ENCODE data around the gene ASB2. TPM values are rescaled to one million over a fixed set of nuclear protein-coding genes. Genes with fewer than 3 reads are reported as not detected.

ASB2 gene
- total RNA-seq, 1 experiment from 2014 or later = not detected

- BruUV-seq (replicated peaks) = no TSS peak
- Histone ChIP-seq H3K36me3 (ENCODE audit: control insufficient read depth, insufficient read depth, low read length) (no peaks in the 10 kb centered on the region), H3K27me3 (replicated peaks; ENCODE audit: control insufficient read depth, insufficient read depth, low read length) (no peaks in the 10 kb centered on the region), H3K9me3 (no peaks in the 10 kb centered on the region), H3K4me3 (ENCODE audit: low read depth, low read length) (no peak overlapping the region), H3K4me1 (peaks cover 8% of the 10 kb centered on the region; the same call in 1 of the 2 replicates)
- no peaks in the 10 kb centered on the region for H3K36me3 Mint-ChIP-seq (ENCODE audit: insufficient read depth, unreplicated experiment)
- H3K4me3 Mint-ChIP-seq (ENCODE audit: unreplicated experiment) = no peak overlapping the region
- DNase-seq = no peak
- ChIA-PET POLR2A (no interaction called here), CTCF (interaction anchor here (1.0 kb wide), 1 partner anchor 16 kb away, joined by 3 read pairs; no protein-coding TSS in a partner anchor)
- no peak for TF ChIP-seq CTCF (IDR thresholded peaks at IDR 0.05; ENCODE audit: insufficient read depth in 1 of 2, low read depth in 1 of 2, low read length in 1 of 2, severe bottlenecking in 1 of 2, unreplicated experiment in 1 of 2)
- H3K4me1 Mint-ChIP-seq (ENCODE audit: low read depth, unreplicated experiment) = peaks cover 18% of the 10 kb centered on the region
- no peaks in the 10 kb centered on the region for H3K27me3 Mint-ChIP-seq (ENCODE audit: insufficient read depth, unreplicated experiment)
- no peak overlapping the region for H3K27ac Mint-ChIP-seq (ENCODE audit: unreplicated experiment)
- H3K9me3 Mint-ChIP-seq (ENCODE audit: unreplicated experiment) = no peaks in the 10 kb centered on the region
- intact Hi-C loops (cut with micrococcal nuclease; ENCODE audit: unreplicated experiment) = no loop called here
Measured at GRCh38 chr14:94020267-94020666, 43.9 kb upstream of the ASB2 start.

GRCh38 chr14:94019329-94019728, 43.0 kb upstream of the ASB2 start:
- CTCF ChIA-PET = interaction anchor here (1.0 kb wide), 1 partner anchor 17 kb away, joined by 3 read pairs; no protein-coding TSS in a partner anchor
- intact Hi-C loops (cut with micrococcal nuclease; ENCODE audit: unreplicated experiment) = no loop called here
- Mint-ChIP-seq H3K4me3 (ENCODE audit: unreplicated experiment) (no peak overlapping the region), H3K4me1 (ENCODE audit: low read depth, unreplicated experiment) (peaks cover 18% of the 10 kb centered on the region), H3K36me3 (ENCODE audit: insufficient read depth, unreplicated experiment) (no peaks in the 10 kb centered on the region), H3K27me3 (ENCODE audit: insufficient read depth, unreplicated experiment) (peaks cover 3% of the 10 kb centered on the region), H3K9me3 (ENCODE audit: unreplicated experiment) (no peaks in the 10 kb centered on the region), H3K27ac (ENCODE audit: unreplicated experiment) (no peak overlapping the region)
- H3K36me3 ChIP-seq (ENCODE audit: control insufficient read depth, insufficient read depth, low read length) = no peaks in the 10 kb centered on the region
- TF ChIP-seq CTCF (IDR thresholded peaks at IDR 0.05; ENCODE audit: insufficient read depth in 1 of 2, low read depth in 1 of 2, low read length in 1 of 2, severe bottlenecking in 1 of 2, unreplicated experiment in 1 of 2) = no peak
- peaks cover 8% of the 10 kb centered on the region; the same call in 1 of the 2 replicates for H3K4me1 ChIP-seq
- H3K4me3 ChIP-seq (ENCODE audit: low read depth, low read length) = no peak overlapping the region
- peak in 1 of 2 experiments; percentile 34 for DNase-seq
- POLR2A ChIA-PET = no interaction called here
- H3K9me3 ChIP-seq = no peaks in the 10 kb centered on the region
- BruUV-seq (replicated peaks) = no TSS peak
- H3K27me3 ChIP-seq (replicated peaks; ENCODE audit: control insufficient read depth, insufficient read depth, low read length) = no peaks in the 10 kb centered on the region

GRCh38 chr14:94018308-94018707, 41.9 kb upstream of the ASB2 start:
- Mint-ChIP-seq H3K4me3 (ENCODE audit: unreplicated experiment) (no peak overlapping the region), H3K36me3 (ENCODE audit: insufficient read depth, unreplicated experiment) (no peaks in the 10 kb centered on the region), H3K27me3 (ENCODE audit: insufficient read depth, unreplicated experiment) (peaks cover 3% of the 10 kb centered on the region), H3K4me1 (ENCODE audit: low read depth, unreplicated experiment) (peaks cover 18% of the 10 kb centered on the region), H3K9me3 (ENCODE audit: unreplicated experiment) (no peaks in the 10 kb centered on the region), H3K27ac (ENCODE audit: unreplicated experiment) (no peak overlapping the region)
- POLR2A ChIA-PET = no interaction called here
- TF ChIP-seq CTCF (IDR thresholded peaks at IDR 0.05; ENCODE audit: insufficient read depth in 1 of 2, low read depth in 1 of 2, low read length in 1 of 2, severe bottlenecking in 1 of 2, unreplicated experiment in 1 of 2) = no peak
- Histone ChIP-seq H3K4me1 (peaks cover 8% of the 10 kb centered on the region; the same call in 1 of the 2 replicates), H3K27me3 (replicated peaks; ENCODE audit: control insufficient read depth, insufficient read depth, low read length) (no peaks in the 10 kb centered on the region), H3K36me3 (ENCODE audit: control insufficient read depth, insufficient read depth, low read length) (no peaks in the 10 kb centered on the region), H3K4me3 (ENCODE audit: low read depth, low read length) (no peak overlapping the region), H3K9me3 (no peaks in the 10 kb centered on the region)
- no peak for DNase-seq
- BruUV-seq (replicated peaks) = no TSS peak
- intact Hi-C loops (cut with micrococcal nuclease; ENCODE audit: unreplicated experiment) = no loop called here
- CTCF ChIA-PET = no interaction called here
